Measurements from ENCODE around the gene TCF7. TPM values are rescaled to one million over a fixed set of nuclear protein-coding genes. Genes with fewer than 3 reads are reported as not detected.

TCF7 gene
- total RNA-seq, 1 donor from 2014 or later = 7.5 TPM

- H3K4me3 Mint-ChIP-seq = no peak overlapping the region
- TF ChIP-seq CTCF (IDR thresholded peaks at IDR 0.05; ENCODE audit: unreplicated experiment) = no peak
- no peak for DNase-seq (ENCODE audit: low spot score in 2 of 2, unreplicated experiment in 2 of 2)
- no peak overlapping the region for H3K27ac Mint-ChIP-seq
- H3K27me3 Mint-ChIP-seq (ENCODE audit: low read depth) = no peaks in the 10 kb centered on the region
- no peaks in the 10 kb centered on the region for H3K36me3 Mint-ChIP-seq
- H3K9me3 Mint-ChIP-seq = peaks cover 6% of the 10 kb centered on the region
- H3K4me1 Mint-ChIP-seq = no peaks in the 10 kb centered on the region
These were observed 32.1 kb upstream of the TCF7 start for GRCh38 chr5:134082264-134082992.

- no peak for TF ChIP-seq CTCF (IDR thresholded peaks at IDR 0.05; ENCODE audit: unreplicated experiment)
- H3K27ac Mint-ChIP-seq = no peak overlapping the region
- no peaks in the 10 kb centered on the region for H3K27me3 Mint-ChIP-seq (ENCODE audit: low read depth)
- no peaks in the 10 kb centered on the region for H3K4me1 Mint-ChIP-seq
- H3K36me3 Mint-ChIP-seq = no peaks in the 10 kb centered on the region
- peaks cover 6% of the 10 kb centered on the region for H3K9me3 Mint-ChIP-seq
- no peak overlapping the region for H3K4me3 Mint-ChIP-seq
- no peak for DNase-seq (ENCODE audit: low spot score in 2 of 2, unreplicated experiment in 2 of 2)
These were observed 31.0 kb upstream of the TCF7 start for GRCh38 chr5:134083517-134083916.

- Mint-ChIP-seq H3K4me3 (no peak overlapping the region), H3K4me1 (no peaks in the 10 kb centered on the region), H3K27ac (no peak overlapping the region), H3K36me3 (no peaks in the 10 kb centered on the region), H3K9me3 (peaks cover 6% of the 10 kb centered on the region), H3K27me3 (ENCODE audit: low read depth) (no peaks in the 10 kb centered on the region)
- TF ChIP-seq CTCF (IDR thresholded peaks at IDR 0.05; ENCODE audit: unreplicated experiment) = no peak
- DNase-seq (ENCODE audit: low spot score in 2 of 2, unreplicated experiment in 2 of 2) = no peak
These were observed 30.4 kb upstream of the TCF7 start for GRCh38 chr5:134084022-134084565.

GRCh38 chr5:134084570-134084969 is 29.9 kb upstream of the TCF7 start:
- peaks cover 6% of the 10 kb centered on the region for H3K9me3 Mint-ChIP-seq
- no peak overlapping the region for H3K4me3 Mint-ChIP-seq
- no peak for TF ChIP-seq CTCF (IDR thresholded peaks at IDR 0.05; ENCODE audit: unreplicated experiment)
- H3K27ac Mint-ChIP-seq = no peak overlapping the region
- H3K4me1 Mint-ChIP-seq = no peaks in the 10 kb centered on the region
- H3K36me3 Mint-ChIP-seq = no peaks in the 10 kb centered on the region
- H3K27me3 Mint-ChIP-seq (ENCODE audit: low read depth) = no peaks in the 10 kb centered on the region
- no peak for DNase-seq (ENCODE audit: low spot score in 2 of 2, unreplicated experiment in 2 of 2)

- peaks cover 6% of the 10 kb centered on the region for H3K9me3 Mint-ChIP-seq
- no peak for TF ChIP-seq CTCF (IDR thresholded peaks at IDR 0.05; ENCODE audit: unreplicated experiment)
- H3K36me3 Mint-ChIP-seq = no peaks in the 10 kb centered on the region
- no peak overlapping the region for H3K27ac Mint-ChIP-seq
- no peaks in the 10 kb centered on the region for H3K4me1 Mint-ChIP-seq
- H3K4me3 Mint-ChIP-seq = no peak overlapping the region
- no peak for DNase-seq (ENCODE audit: low spot score in 2 of 2, unreplicated experiment in 2 of 2)
- H3K27me3 Mint-ChIP-seq (ENCODE audit: low read depth) = peaks cover 3% of the 10 kb centered on the region
These were observed 29.1 kb upstream of the TCF7 start for GRCh38 chr5:134085411-134085810.
